ENCODE data around the gene CACNA2D2. TPM values are rescaled to one million over a fixed set of nuclear protein-coding genes. Genes with fewer than 3 reads are reported as not detected.
A peak's percentile ranks its signal among the peaks of the same experiment; 100 is the strongest.

Gene CACNA2D2
- total and polyA plus RNA-seq, 11 donors, result 0.49 to 3.6 (median 1.5) TPM

DNA sequence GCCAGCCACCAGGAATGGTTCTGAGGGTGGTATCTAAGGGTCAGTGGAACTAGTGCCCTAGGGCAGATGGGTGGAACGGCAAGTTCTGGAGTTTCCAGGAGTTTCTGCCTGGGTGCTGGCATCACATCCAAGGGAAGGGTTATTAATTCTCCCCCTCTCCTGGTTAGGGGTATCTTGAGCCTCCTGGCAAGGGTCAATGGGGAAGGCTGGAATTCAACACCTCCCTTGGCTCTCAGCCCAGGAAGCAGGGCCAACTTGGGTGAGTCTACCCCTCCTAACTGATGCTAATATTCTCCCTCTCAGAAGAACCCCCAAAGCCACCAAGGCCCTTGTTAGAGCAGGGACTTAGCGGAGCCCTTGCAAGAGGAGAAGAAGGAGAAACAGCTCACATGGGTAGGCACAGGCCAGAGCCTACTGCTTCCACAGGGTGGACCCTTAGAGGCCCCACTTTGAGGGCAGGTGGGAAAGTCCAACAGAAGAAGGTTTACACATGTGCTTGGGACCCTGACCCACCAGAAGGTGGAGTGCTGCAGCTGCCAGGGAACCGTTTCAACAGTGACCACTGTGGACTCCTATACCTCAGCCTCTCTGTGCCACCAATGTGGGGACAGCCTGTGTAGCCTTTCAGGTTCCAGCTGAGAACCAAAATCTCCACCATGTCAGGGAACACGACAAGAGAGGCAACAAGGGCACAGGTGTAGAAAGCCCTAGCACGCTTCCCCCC is 147.4 kb downstream of the CACNA2D2 start:
- peaks cover 0 to 54% (median 38%) of the 10 kb centered on the region in 9 donors for H3K36me3 ChIP-seq
- peak overlapping the region in 9 of 12 donors; percentile 16 to 97 (median 36) for H3K27ac ChIP-seq
- peak overlapping the region in 9 of 12 donors; percentile 65 to 97 (median 84) for H3K4me3 ChIP-seq
- 42 to 55% (median 50%) methylated on average over 5 of the region's 5 CpGs for WGBS, 4 donors
- H3K4me1 ChIP-seq, result peaks cover 22 to 69% (median 49%) of the 10 kb centered on the region in 12 donors
- TF ChIP-seq POLR2A (IDR thresholded peaks at IDR 0.05) (no peak), CTCF (IDR thresholded peaks at IDR 0.05) (peak in 2 of 12 donors; percentile 6 to 19)
- DNase-seq (no peak), ATAC-seq (no peak)
- intact Hi-C loops (cut with DNase I), result loop anchor here in 3 of 10 donors (5.0 to 10.0 kb wide), 3 partner anchors 256 to 1609 kb away; partner anchors contain the start of genes CISH (in 1 of the 3), MANF (in 1 of the 3) and PCBP4 (in 1 of the 3)
- H3K27me3 ChIP-seq, result no peaks in the 10 kb centered on the region
- H3K9me3 ChIP-seq, result no peaks in the 10 kb centered on the region

DNA sequence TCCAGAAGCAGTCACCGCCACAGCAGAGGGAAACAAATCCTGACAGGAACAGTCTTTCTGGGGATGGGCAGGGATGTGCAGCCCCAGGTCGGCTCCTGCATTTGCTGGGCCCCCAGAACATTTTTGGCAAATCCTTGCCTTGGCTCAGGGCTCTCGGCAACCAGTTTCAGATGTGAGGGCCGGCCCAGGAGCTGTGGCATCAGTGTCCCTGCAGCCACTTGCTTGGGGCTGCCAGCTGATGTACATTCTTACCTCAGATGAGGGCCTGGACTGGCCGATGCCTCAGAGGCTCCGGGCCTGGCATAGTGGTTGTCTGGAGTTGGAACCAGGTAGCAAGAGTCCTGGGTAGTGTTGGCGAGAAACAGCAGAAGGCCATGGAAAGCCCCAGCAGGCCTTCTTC is 148.6 kb downstream of the CACNA2D2 start:
- Histone ChIP-seq H3K27me3 (no peaks in the 10 kb centered on the region), H3K27ac (no peak overlapping the region), H3K4me3 (no peak overlapping the region), H3K9me3 (no peaks in the 10 kb centered on the region), H3K36me3 (peaks cover 0 to 54% (median 38%) of the 10 kb centered on the region in 9 donors), H3K4me1 (peaks cover 23 to 75% (median 55%) of the 10 kb centered on the region in 12 donors)
- TF ChIP-seq POLR2A (IDR thresholded peaks at IDR 0.05) (no peak), CTCF (IDR thresholded peaks at IDR 0.05) (no peak)
- ATAC-seq (no peak), DNase-seq (no peak)
- intact Hi-C loops (cut with DNase I), result loop anchor here in 3 of 10 donors (5.0 to 10.0 kb wide), 3 partner anchors 257 to 1610 kb away; partner anchors contain the start of genes CISH (in 2 of the 3), MANF (in 1 of the 3) and PCBP4 (in 1 of the 3)
- 78 to 94% (median 90%) methylated on average over 6 to 7 of the region's 7 CpGs for WGBS, 4 donors

GRCh38 chr3:50354186-50354764 is 149.2 kb downstream of the CACNA2D2 start:
- no peaks in the 10 kb centered on the region for H3K9me3 ChIP-seq
- DNase-seq, result no peak
- no peaks in the 10 kb centered on the region for H3K27me3 ChIP-seq
- H3K36me3 ChIP-seq, result peaks cover 0 to 54% (median 38%) of the 10 kb centered on the region in 9 donors
- whole genome bisulfite sequencing, 4 donors, result 72 to 80% (median 78%) methylated on average over 5 of the region's 5 CpGs
- no peak for ATAC-seq
- intact Hi-C loops (cut with DNase I), result loop anchor here in 2 of 10 donors (5.0 to 10.0 kb wide), 3 partner anchors 258 to 1611 kb away; partner anchors contain the start of genes CISH (in 1 of the 2), MANF (in 1 of the 2) and PCBP4 (in 1 of the 2)
- peaks cover 24 to 78% (median 60%) of the 10 kb centered on the region in 12 donors for H3K4me1 ChIP-seq
- H3K4me3 ChIP-seq, result no peak overlapping the region
- TF ChIP-seq CTCF (IDR thresholded peaks at IDR 0.05) (no peak), POLR2A (IDR thresholded peaks at IDR 0.05) (no peak)
- H3K27ac ChIP-seq, result no peak overlapping the region

All from heart left ventricle (tissue), 16 donors.